Upper lobe of left lung (tissue), 4 donors: ENCODE measurements around the gene PAPPA.

Source experiments
- EP300 ChIP-seq, 4 donors: sonication (generic); formaldehyde crosslinking; IDR thresholded peaks; one replicate each; pipeline ENCODE4 v1.5.1; 2017; ENCODE audit warnings: antibody characterized with exemption in 4 of 4, control low read depth in 2 of 4
- POLR2A ChIP-seq, 4 donors: fragments of 450-650 bp; IDR thresholded peaks; one replicate each; pipeline ENCODE4 v1.5.1; 2016 to 2017; ENCODE audit warnings: antibody characterized with exemption in 4 of 4, mild to moderate bottlenecking in 2 of 4
- POLR2AphosphoS5 ChIP-seq, 2 donors: sonication (generic); formaldehyde crosslinking; IDR thresholded peaks; one replicate each; pipeline ENCODE4 v1.5.1; 2017; ENCODE audit warnings: antibody characterized with exemption in 2 of 2
- TF ChIP-seq, protein P1 (sequence below), 6 experiments: fragments of 450-650 bp in 4 of 6; fragments of 200-600 bp in 2 of 6; sonication (generic) in 2 of 6; IDR thresholded peaks; one replicate each; pipeline ENCODE4 v1.5.1; 2016 to 2019; ENCODE audit warnings: antibody characterized with exemption in 6 of 6

DNA sequence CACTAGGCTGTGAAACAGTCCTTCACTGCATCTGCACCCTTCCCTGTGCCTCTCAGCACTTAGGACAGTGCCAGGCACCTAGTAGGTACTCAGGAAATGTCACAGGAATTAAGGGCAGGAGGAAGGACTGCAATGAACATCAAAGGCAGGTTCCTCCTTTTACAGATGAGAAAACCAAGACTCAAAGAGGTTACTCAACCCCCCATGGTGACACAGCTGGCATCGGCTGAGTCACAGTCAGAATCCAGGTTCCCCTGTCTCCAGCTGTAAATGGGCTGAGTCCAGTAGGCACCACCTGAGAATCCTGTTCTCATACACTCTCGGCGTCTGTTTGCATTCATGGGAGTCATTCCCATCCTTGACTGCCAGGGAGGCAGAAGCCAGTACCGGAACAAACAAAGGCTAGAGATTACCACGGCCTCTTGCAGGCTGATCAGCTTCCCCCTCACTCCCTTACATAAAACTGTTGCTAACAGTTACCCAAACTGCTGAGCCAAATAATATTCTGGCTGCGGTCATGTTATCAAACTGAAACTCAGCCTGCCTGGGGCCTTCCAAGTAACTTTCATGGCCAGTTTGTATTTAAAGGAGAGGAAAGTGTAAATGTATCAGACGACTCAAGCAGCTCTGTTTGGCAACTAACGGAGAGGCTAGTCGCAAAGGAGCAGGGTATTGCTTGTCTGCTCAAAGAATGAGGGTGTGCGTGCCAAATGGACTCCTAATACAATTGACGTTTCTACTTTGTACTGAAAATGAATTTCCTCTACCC lies 201.7 kb downstream of the PAPPA start:
- TF ChIP-seq, protein P1, sequence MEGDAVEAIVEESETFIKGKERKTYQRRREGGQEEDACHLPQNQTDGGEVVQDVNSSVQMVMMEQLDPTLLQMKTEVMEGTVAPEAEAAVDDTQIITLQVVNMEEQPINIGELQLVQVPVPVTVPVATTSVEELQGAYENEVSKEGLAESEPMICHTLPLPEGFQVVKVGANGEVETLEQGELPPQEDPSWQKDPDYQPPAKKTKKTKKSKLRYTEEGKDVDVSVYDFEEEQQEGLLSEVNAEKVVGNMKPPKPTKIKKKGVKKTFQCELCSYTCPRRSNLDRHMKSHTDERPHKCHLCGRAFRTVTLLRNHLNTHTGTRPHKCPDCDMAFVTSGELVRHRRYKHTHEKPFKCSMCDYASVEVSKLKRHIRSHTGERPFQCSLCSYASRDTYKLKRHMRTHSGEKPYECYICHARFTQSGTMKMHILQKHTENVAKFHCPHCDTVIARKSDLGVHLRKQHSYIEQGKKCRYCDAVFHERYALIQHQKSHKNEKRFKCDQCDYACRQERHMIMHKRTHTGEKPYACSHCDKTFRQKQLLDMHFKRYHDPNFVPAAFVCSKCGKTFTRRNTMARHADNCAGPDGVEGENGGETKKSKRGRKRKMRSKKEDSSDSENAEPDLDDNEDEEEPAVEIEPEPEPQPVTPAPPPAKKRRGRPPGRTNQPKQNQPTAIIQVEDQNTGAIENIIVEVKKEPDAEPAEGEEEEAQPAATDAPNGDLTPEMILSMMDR (IDR thresholded peaks at IDR 0.05) = no peak
- no peak for TF ChIP-seq POLR2AphosphoS5 (IDR thresholded peaks at IDR 0.05)
- TF ChIP-seq POLR2A (IDR thresholded peaks at IDR 0.05) = no peak
- no peak for TF ChIP-seq EP300 (IDR thresholded peaks at IDR 0.05)
